ENCODE data around the gene H2BK1. TPM values are rescaled to one million over a fixed set of nuclear protein-coding genes. Genes with fewer than 3 reads are reported as not detected.

H2BK1 gene
- not detected in 5 replicates for total RNA-seq (2022; extraction: Qiagen RNA extraction)

GRCh38 chr7:151210087-151210854 lies at the start of gene H2BK1:
Gene H2BK1, minus strand, starts transcription at chr7:151210488. Its CDS starts 170 bp downstream, at chr7:151210318.

GRCh38 chr7:151248346-151249033 lies 38.2 kb upstream of the H2BK1 start, which contains the start of gene SMARCD3:
Gene SMARCD3, minus strand, starts transcription at chr7:151248694. Its CDS starts 132 bp downstream, at chr7:151248562.

GRCh38 chr7:151232091-151232916 lies 22.0 kb upstream of the H2BK1 start, which contains the start of gene CHPF2:
Gene CHPF2, plus strand, starts transcription at chr7:151232483. Its CDS starts 1,529 bp downstream, at chr7:151234012.

GRCh38 chr7:151226875-151227782 lies 16.8 kb upstream of the H2BK1 start, which contains the start of gene ABCF2:
Gene ABCF2, minus strand, starts transcription at chr7:151227205. Its CDS starts 747 bp downstream, at chr7:151226458.

GRCh38 chr7:151186640-151187408 lies 23.5 kb downstream of the H2BK1 start, which contains the start of gene ASB10:
Gene ASB10, minus strand, starts transcription at chr7:151187250. Its CDS starts 120 bp downstream, at chr7:151187130.

GRCh38 chr7:151167197-151167961 lies 42.9 kb downstream of the H2BK1 start, which contains the start of gene GBX1:
Gene GBX1, minus strand, starts transcription at chr7:151167694. Its CDS starts 146 bp downstream, at chr7:151167548.

Other genes with a start within 250 kb of the H2BK1 start
- 1.6 to 2.2 TPM (median 2.0 TPM) in 5 replicates for gene KCNH2, start 232.2 kb downstream of the H2BK1 start, total RNA-seq (2022; extraction: Qiagen RNA extraction)
- gene NOS3, start 219.5 kb downstream of the H2BK1 start, total RNA-seq (2022; extraction: Qiagen RNA extraction) = 0.13 to 0.37 TPM (median 0.34 TPM) in 5 replicates
- gene ATG9B, start 186.0 kb downstream of the H2BK1 start, total RNA-seq (2022; extraction: Qiagen RNA extraction) = 0.39 to 0.66 TPM (median 0.65 TPM) in 5 replicates
- gene ABCB8, start 182.0 kb downstream of the H2BK1 start, total RNA-seq (2022; extraction: Qiagen RNA extraction) = 32.9 to 52.5 TPM (median 47.6 TPM) in 5 replicates
- 7.7 to 11.7 TPM (median 8.7 TPM) in 5 replicates for gene ASIC3, start 162.0 kb downstream of the H2BK1 start, total RNA-seq (2022; extraction: Qiagen RNA extraction)
- 29.6 to 32.6 TPM (median 29.8 TPM) in 5 replicates for gene CDK5, start 152.6 kb downstream of the H2BK1 start, total RNA-seq (2022; extraction: Qiagen RNA extraction)
- 174 to 292 TPM (median 259 TPM) in 5 replicates for gene SLC4A2, start 150.9 kb downstream of the H2BK1 start, total RNA-seq (2022; extraction: Qiagen RNA extraction)
- gene FASTK, start 129.7 kb downstream of the H2BK1 start, total RNA-seq (2022; extraction: Qiagen RNA extraction) = 51.3 to 86.5 TPM (median 80.0 TPM) in 5 replicates
- 38.5 to 59.2 TPM (median 55.5 TPM) in 5 replicates for gene TMUB1, start 127.0 kb downstream of the H2BK1 start, total RNA-seq (2022; extraction: Qiagen RNA extraction)
- 44.1 to 66.6 TPM (median 65.4 TPM) in 5 replicates for gene AGAP3, start 124.0 kb downstream of the H2BK1 start, total RNA-seq (2022; extraction: Qiagen RNA extraction)
- 0.20 TPM in 1 of 5 replicates, not detected in the others for gene GBX1, start 42.8 kb downstream of the H2BK1 start, total RNA-seq (2022; extraction: Qiagen RNA extraction)
- not detected in 5 replicates for gene ASB10, start 23.2 kb downstream of the H2BK1 start, total RNA-seq (2022; extraction: Qiagen RNA extraction)
- 58.0 to 63.8 TPM (median 62.0 TPM) in 5 replicates for gene ABCF2, start 16.7 kb upstream of the H2BK1 start, total RNA-seq (2022; extraction: Qiagen RNA extraction)
- 34.7 to 47.0 TPM (median 45.1 TPM) in 5 replicates for gene CHPF2, start 22.0 kb upstream of the H2BK1 start, total RNA-seq (2022; extraction: Qiagen RNA extraction)
- gene SMARCD3, start 38.2 kb upstream of the H2BK1 start, total RNA-seq (2022; extraction: Qiagen RNA extraction) = 7.7 to 11.6 TPM (median 9.9 TPM) in 5 replicates
- 34.2 to 44.3 TPM (median 37.2 TPM) in 5 replicates for gene NUB1, start 131.3 kb upstream of the H2BK1 start, total RNA-seq (2022; extraction: Qiagen RNA extraction)
- gene WDR86, start 199.6 kb upstream of the H2BK1 start, total RNA-seq (2022; extraction: Qiagen RNA extraction) = 0.11 to 0.39 TPM (median 0.22 TPM) in 5 replicates
- gene CRYGN, start 229.7 kb upstream of the H2BK1 start, total RNA-seq (2022; extraction: Qiagen RNA extraction) = not detected in 5 replicates